ENCODE data around the gene PRKAR1A. TPM values are rescaled to one million over a fixed set of nuclear protein-coding genes. Genes with fewer than 3 reads are reported as not detected.
A peak's percentile ranks its signal among the peaks of the same experiment; 100 is the strongest.
"Not testable (repeated sequence)": the region's sequence is repeated elsewhere in the genome, so short reads cannot be mapped to it uniquely, and the experiment has no call there.

PRKAR1A gene
- 201 TPM for total RNA-seq

DNA sequence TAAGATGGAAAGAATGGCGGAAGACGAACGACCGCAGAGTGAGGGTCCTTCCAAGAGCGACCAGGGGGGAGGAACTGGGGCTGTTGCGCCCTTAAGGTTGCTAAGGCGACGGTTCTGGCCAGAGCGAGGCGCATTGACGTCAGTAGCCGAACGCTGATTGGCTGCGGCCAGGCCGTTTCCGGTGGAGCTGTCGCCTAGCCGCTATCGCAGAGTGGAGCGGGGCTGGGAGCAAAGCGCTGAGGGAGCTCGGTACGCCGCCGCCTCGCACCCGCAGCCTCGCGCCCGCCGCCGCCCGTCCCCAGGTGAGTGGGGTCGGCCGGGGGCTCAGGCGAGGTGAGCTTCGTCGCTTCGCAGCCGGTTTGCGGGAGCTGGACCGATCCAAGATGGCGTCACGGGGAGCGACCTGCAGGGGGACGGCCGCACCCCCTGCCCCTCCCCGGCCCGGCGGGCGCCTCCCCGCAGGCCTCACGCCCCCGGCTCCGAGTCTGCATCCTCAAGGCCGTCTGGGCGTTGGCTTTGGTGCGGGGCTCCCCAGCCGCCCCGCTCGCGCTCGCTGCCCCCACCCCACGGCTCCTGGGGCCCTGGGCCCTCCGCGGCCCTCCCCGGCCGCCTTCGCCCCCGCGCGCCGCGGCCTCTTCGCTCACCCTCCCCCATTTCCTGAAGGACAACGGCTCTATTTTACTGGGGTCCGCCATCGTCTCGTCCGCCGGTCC lies at the start of gene PRKAR1A:
PRKAR1A (plus strand) TSS at position 184 of the 713 bp plus-strand sequence. CDS start 2,970 bp downstream, outside the sequence.
- DNase-seq, result peak; percentile 96

DNA sequence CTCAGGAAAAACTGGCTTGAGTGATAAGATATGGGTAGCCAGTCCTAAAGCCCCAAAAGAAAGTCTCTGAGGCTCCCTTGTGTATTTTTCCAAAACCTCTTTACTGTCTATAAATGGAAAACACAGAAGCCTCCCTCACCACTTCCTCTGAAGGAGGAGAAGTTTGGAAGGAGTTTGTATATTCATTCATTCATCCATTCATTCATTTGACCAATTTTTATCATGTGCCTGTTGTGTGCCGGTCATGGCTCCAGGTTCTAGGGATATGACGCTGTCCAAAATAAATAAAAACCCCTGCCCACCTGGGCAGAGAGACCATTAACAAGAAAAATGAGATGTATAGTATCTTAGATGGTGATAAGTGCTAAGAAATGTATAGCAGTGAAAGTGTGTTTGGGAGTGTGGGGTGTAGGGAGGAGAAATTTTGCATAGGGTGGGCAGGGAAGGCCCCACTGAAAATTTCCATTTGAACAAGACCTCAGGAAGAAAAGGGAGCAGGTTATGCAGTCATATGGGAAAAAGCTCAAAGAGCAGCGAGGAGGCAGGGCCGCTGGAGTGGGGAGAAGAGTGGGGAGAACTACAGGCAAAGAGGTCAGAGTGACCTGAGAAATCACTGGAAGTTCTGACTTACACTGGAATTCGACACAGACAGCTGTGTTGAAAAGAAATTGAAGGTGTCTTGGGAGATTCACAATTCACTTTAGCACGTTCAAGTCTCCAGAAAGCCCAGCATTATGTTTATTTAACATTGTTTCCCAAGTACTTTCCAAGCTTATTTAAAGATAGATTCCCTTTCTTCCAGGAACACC lies 48.8 kb upstream of the PRKAR1A start:
- no peak for DNase-seq

DNA sequence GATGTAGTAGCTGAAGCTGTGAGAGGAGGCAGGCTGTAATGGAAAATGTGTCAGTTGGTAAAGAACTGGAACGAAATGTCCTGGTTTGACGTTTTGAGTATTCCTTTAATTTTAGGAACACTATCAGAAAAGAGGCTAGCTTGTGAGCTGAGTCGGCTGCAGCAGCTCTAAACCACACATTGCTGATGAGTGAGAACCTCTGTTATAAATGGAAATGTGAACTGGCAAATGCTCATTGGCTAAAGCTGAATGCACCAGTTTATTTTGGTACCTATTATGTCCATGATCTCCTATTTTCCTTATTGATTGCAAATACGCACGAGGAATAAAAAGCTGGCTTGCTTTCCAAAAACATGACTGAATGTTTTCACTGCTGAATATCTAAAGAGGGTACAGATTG lies 43.9 kb upstream of the PRKAR1A start:
- DNase-seq, result no peak

- DNase-seq, result peak; percentile 24
These were observed 43.4 kb upstream of the PRKAR1A start for GRCh38 chr17:68468788-68469187.

DNA sequence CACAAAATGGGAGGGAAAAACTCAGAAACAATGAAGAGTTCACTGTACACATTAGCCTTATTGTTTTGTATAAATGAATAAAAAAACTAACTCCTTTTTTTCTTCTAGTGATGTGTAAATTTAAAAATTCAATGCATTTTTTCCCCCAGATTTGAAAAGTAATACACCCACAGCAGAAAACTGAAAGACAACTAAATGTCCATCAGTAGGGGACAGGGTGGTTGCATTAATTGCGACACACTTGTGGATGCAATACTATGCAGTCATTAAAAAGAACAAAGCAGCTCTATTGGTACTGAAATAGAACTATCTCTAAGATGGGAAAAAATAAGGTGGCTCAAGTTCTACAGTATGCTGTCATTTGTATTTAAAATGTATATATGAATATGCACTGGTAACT lies 41.3 kb upstream of the PRKAR1A start:
- DNase-seq, result no peak

- no peak for DNase-seq
These were observed 31.3 kb upstream of the PRKAR1A start for GRCh38 chr17:68480885-68481284.

GRCh38 chr17:68482576-68483041 lies 29.6 kb upstream of the PRKAR1A start:
- no peak for DNase-seq

GRCh38 chr17:68484458-68484857 lies 27.8 kb upstream of the PRKAR1A start:
- no peak for DNase-seq

DNA sequence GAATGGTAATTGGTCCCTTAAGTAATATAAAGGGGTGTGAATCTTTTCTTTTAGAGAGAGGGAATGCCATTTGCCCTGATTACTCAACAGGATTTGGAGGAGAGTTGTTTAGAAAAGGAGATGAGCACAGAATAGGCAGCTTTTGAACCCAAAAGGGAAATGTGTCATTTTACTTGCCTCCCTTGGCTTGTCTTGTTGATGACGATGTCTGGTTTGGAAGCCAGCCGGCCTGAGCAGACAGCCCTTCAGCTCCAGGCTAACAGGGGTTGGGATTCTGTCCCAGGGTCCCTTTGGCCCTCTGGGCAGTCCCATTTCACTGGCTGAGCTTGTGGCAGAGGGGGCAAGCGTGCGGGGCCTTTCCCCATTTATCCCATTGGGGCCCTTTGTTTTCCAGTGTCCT lies 22.3 kb upstream of the PRKAR1A start:
- no peak for DNase-seq

- DNase-seq, result no peak
These were observed 20.6 kb upstream of the PRKAR1A start for GRCh38 chr17:68491381-68492231.

- not testable (repeated sequence) for DNase-seq
These were observed 19.7 kb upstream of the PRKAR1A start for GRCh38 chr17:68492394-68493054.

GRCh38 chr17:68495081-68495480 lies 17.1 kb upstream of the PRKAR1A start:
- no peak for DNase-seq

- DNase-seq, result no peak
These were observed 14.3 kb upstream of the PRKAR1A start for GRCh38 chr17:68497885-68498319.

DNA sequence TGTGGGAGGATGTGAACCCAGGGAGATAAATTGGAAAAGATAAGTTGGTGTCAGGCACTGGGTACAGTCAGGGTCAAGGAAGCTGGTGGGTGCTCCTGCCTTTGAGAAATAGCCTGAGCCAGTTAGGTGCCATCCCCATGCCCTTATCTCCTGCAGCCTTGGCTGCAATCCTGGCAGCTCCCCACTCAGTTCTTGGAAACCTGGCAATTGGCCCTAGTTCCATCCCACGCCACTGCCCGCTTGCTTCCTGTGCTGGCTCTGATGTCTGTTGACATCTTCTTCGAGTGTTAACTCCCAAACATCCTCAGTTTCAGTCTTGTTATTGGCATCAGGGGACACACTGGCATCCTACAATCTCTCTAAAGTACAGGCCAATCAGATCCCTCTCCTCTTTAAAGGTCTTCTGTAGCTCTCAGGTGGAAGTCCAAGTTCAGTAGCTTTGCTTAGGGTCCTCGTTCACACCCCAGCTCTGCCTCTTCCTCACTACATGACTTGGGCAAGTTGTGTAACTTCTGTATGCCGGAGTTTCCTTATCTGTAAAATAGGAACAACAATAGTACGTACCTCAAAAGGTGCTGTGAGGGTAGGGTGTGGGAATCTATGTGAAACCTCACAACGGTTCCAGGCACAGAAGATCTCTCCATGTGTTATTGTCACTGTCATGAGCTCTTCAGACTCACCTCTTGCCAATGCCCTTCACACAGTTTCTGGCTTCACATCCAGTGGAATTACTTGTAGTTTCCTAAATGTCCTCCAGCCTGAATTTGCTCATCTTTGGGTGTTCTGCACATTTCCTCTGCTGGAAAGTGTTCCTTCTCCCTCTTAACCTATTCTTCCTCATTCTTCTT lies 13.5 kb upstream of the PRKAR1A start:
- no peak for DNase-seq

DNA sequence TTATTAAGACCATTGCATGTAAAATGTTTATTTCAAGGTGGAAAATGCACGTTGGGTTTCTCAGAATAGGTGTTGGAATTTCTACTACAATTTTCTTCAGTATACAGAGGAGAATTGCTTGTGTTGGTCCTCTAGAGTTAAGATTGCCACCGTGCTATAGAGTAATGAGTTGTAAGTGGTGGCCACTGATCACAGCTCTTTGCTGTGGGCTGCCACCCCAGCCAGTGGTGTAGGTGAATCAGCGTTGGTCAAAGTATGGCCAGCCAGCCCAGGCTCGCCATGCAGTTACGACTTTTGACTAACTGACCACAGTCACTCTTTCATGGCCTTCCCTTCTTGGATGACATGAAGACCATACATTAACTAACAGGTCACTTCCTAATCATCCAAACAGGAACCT lies 12.6 kb upstream of the PRKAR1A start:
- DNase-seq, result no peak

DNA sequence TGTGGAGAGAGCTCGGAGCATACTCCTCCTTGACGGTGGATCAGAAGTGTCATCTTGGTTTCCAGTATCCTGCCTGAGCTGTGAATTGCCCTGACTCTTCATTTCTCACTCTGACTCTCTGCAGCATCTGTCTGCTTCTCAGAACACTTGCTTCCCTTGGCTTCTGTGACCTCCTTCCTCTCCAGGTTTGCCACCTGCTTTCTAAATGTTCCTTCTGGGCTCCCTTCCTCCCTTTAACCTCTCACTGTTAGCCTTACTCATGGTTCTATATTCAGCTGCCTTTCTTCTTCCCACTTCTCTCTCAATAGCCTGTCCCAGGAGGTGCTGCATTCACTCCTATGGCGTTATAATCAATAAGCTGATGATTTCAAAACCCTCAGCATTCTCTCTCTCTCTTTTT lies 11.2 kb upstream of the PRKAR1A start:
- no peak for DNase-seq

GRCh38 chr17:68505951-68506350 lies 6.3 kb upstream of the PRKAR1A start:
- no peak for DNase-seq

GRCh38 chr17:68507576-68507975 lies 4.7 kb upstream of the PRKAR1A start:
- DNase-seq, result no peak

DNA sequence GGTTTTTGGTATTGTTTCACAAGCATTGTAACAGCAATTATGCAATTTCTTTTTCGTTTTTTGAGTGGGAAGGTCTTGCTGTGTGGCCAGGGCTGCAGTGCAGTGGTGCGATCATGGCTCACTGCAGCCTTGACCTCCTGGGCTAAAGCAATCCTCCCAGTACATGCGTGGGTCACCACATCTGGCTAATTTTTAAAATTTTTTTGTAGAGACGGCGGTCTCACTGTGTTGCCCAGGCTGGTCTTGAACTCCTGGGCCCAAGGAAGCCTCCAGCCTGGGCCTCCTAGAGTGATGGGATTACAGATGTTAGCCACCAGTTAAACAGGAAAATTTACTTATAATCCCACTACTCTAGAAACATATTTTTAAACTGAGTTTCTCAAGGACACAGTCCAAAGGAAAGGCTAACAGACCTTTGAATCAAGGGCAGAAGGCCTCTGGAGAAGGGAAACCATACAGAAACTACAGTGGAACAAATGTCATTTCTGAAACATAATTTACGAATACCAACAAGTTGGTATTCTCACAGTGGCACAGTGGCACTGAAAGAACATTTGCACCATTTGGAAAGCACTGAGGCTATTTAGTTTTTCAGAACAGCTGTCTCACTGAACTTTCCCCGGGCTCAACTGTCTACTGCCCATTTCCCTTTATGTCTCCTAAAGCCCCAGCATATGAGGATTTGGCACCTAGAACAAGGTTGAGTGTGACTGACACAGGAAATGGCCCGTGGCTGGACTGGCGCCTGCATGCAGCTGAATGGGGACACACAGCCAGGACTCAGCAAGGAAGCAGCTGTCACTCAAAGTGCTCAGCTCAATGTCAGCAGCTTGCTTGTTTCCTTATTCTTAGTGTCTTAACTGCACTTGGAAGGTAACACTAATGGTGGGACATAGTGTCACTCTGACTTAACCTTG lies 2.8 kb upstream of the PRKAR1A start:
- peak; percentile 45 for DNase-seq

GRCh38 chr17:68511254-68511670 lies 968 bp upstream of the PRKAR1A start:
- DNase-seq, result no peak

Data from skin of body (tissue), 2 donors.